HepG2 (cell line): ENCODE results near the gene TMEM131L. TPM values are rescaled to one million over a fixed set of nuclear protein-coding genes. Genes with fewer than 3 reads are reported as not detected.

Experiments
- ATAC-seq: fragments of 200-7000 bp; cut with Tn5 transposase; 3 replicates; pipeline ENCODE4 v1.9.1; 2020; ENCODE audit warnings: mild to moderate bottlenecking, moderate library complexity
- BruUV-seq: library from RNA; stranded (reverse); fragments of 400-500 nt; replicated peaks from 2 replicates; lab custom pipeline; 2021; lab: Mats Ljungman, UMichigan
- CTCF ChIA-PET: fragments of 300-600 bp; formaldehyde crosslinking; extraction: SDS; loops from one replicate; lab custom pipeline; 2021; ENCODE audit warnings: low total read pairs, inconsistent platforms, low intra/inter-chr PET ratio; lab: Yijun Ruan, JAX
- POLR2A ChIA-PET: fragments of 350-600 bp; sonication (Branson Sonifier 250); formaldehyde crosslinking; loops from one replicate; lab custom pipeline; 2020; ENCODE audit warnings: antibody characterized with exemption, inconsistent platforms; lab: Yijun Ruan, JAX
- DNase-seq: peaks from one replicate; pipeline ENCODE4 v3.0.0-alpha.2; 2015; ENCODE audit warnings: low spot score
- FAIRE-seq: peaks from 3 replicates; lab custom pipeline; 2011; peaks lifted over from hg19 to GRCh38; lab: Jason Lieb, UNC
- H2AFZ ChIP-seq: one replicate; pipeline ENCODE4 v1.6.1; 2011; ENCODE audit warnings: low read length, inconsistent platforms
- H3K27ac ChIP-seq: fragments of 300-600 bp; 3 replicates; pipeline ENCODE4 v1.8.0; 2011; ENCODE audit warnings: mixed run types, mild to moderate bottlenecking, mixed read lengths, low read length, inconsistent platforms; ENCODE audit not compliant: insufficient read depth; ENCODE audit errors: extremely low read length
- H3K27me3 ChIP-seq, 2 experiments: fragments of 200-600 bp in 1 of 2; 2 replicates in 1 of 2; 3 replicates in 1 of 2; pipeline versions ENCODE4 v1.6.0 to v1.8.0; 2011; ENCODE audit warnings: low read length in 2 of 2, mild to moderate bottlenecking in 2 of 2, moderate library complexity in 2 of 2, inconsistent platforms in 1 of 2; ENCODE audit not compliant: insufficient read depth in 2 of 2, control insufficient read depth in 1 of 2
- H3K36me3 ChIP-seq, 2 experiments: fragments of 200-600 bp in 1 of 2; replicated peaks in 1 of 2; 2 replicates in 1 of 2; 3 replicates in 1 of 2; pipeline versions ENCODE4 v1.5.1 to v1.8.0; 2011; ENCODE audit warnings: low read length in 2 of 2, inconsistent platforms in 1 of 2; ENCODE audit not compliant: insufficient read depth in 2 of 2, control insufficient read depth in 1 of 2
- H3K4me1 ChIP-seq: 2 replicates; pipeline ENCODE4 v1.5.1; 2012; ENCODE audit warnings: low read length, inconsistent platforms; ENCODE audit not compliant: insufficient read depth
- H3K4me2 ChIP-seq: 2 replicates; pipeline ENCODE4 v1.6.0; 2011; ENCODE audit warnings: low read depth, low read length, inconsistent platforms
- H3K4me3 ChIP-seq, 3 experiments: fragments of 200-600 bp in 1 of 3; sonication (generic), shearing (Covaris generic) in 1 of 3; replicated peaks in 1 of 3; 2 replicates each; pipeline ENCODE4 v1.5.1; 2011 to 2016; ENCODE audit warnings: low read length in 3 of 3, inconsistent platforms in 2 of 3, low read depth in 2 of 3, mild to moderate bottlenecking in 2 of 3, control low read depth in 1 of 3, mixed read lengths in 1 of 3; ENCODE audit not compliant: insufficient read depth in 1 of 3
- H3K79me2 ChIP-seq: one replicate; pipeline ENCODE4 v1.6.1; 2011; ENCODE audit warnings: low read length, inconsistent platforms; ENCODE audit not compliant: insufficient read depth
- H3K9ac ChIP-seq: 2 replicates; pipeline ENCODE4 v1.6.0; 2011; ENCODE audit warnings: mild to moderate bottlenecking, low read depth, low read length, inconsistent platforms; ENCODE audit not compliant: insufficient read depth
- H3K9me3 ChIP-seq: 2 replicates; pipeline ENCODE4 v1.5.1; 2012; ENCODE audit warnings: mild to moderate bottlenecking, low read length
- H4K20me1 ChIP-seq: 2 replicates; pipeline ENCODE4 v1.6.0; 2011; ENCODE audit warnings: inconsistent platforms, mild to moderate bottlenecking, low read length, moderate library complexity; ENCODE audit not compliant: insufficient read depth
- ARNT ChIP-seq: fragments of 450-650 bp; IDR thresholded peaks from 2 replicates; pipeline ENCODE4 v1.6.1; 2017
- MXD4 ChIP-seq: IDR thresholded peaks from 2 replicates; pipeline ENCODE4 v1.6.1; 2016; ENCODE audit warnings: mild to moderate bottlenecking, missing biosample characterization, missing genetic modification reagents
- ONECUT2 ChIP-seq: sonication (generic); formaldehyde crosslinking; IDR thresholded peaks from 2 replicates; pipeline ENCODE4 v1.4.0; 2020; ENCODE audit warnings: missing genetic modification reagents
- PAXIP1 ChIP-seq: sonication (generic); formaldehyde crosslinking; conservative IDR thresholded peaks from 2 replicates; pipeline ENCODE4 v1.4.0; 2020; ENCODE audit warnings: mild to moderate bottlenecking, missing genetic modification reagents, moderate library complexity
- PHF8 ChIP-seq: sonication (generic); formaldehyde crosslinking; IDR thresholded peaks from 2 replicates; pipeline ENCODE4 v1.5.0; 2020; ENCODE audit warnings: missing genetic modification reagents
- SP4 ChIP-seq: sonication (generic); formaldehyde crosslinking; IDR thresholded peaks from 2 replicates; pipeline ENCODE4 v1.8.1; 2023; ENCODE audit warnings: mild to moderate bottlenecking, missing genetic modification reagents
- ZBTB26 ChIP-seq: IDR thresholded peaks from 2 replicates; pipeline ENCODE4 v1.6.1; 2016; ENCODE audit warnings: missing compliant biosample characterization, missing genetic modification reagents, borderline replicate concordance
- ZBTB46 ChIP-seq: sonication (generic); formaldehyde crosslinking; IDR thresholded peaks from 2 replicates; pipeline ENCODE4 v1.4.0; 2020; ENCODE audit warnings: mild to moderate bottlenecking, missing genetic modification reagents, borderline replicate concordance
- ZNF776 ChIP-seq: sonication (generic); formaldehyde crosslinking; IDR thresholded peaks from 2 replicates; pipeline ENCODE4 v1.4.0; 2020; ENCODE audit warnings: mild to moderate bottlenecking, missing genetic modification reagents
- ZSCAN9 ChIP-seq: IDR thresholded peaks from 2 replicates; pipeline ENCODE4 v1.6.1; 2016; ENCODE audit warnings: borderline replicate concordance
- WGBS: methylation state at CpG from one replicate; pipeline ENCODE4 v1.1.6; 2017; ENCODE audit warnings: low lambda C conversion rate; 5-methylcytosine and 5-hydroxymethylcytosine counted together
- in situ Hi-C: cut with HindIII; loops from 2 replicates; pipeline ENCODE4 v1.10.0; 2017; ENCODE audit warnings: low pct_unique_long_range_greater_than_20kb; ENCODE audit not compliant: extremely low pct_ligation_motif_present
- intact Hi-C: fragments of 100-400 bp; cut with micrococcal nuclease; formaldehyde crosslinking; loops from one replicate; pipeline ENCODE4 v1.10.0; 2022; ENCODE audit not compliant: unreplicated experiment
- polyA plus RNA-seq, 8 experiments: library from polyadenylated mRNA; depleted of rRNA in 3 of 8; stranded (reverse) in 7 of 8; unstranded in 1 of 8; fragments of >200 nt; fragmentation: Illumina TruSeq in 4 of 8; extraction: Trizol in 4 of 8; gene quantifications; 2 replicates each; pipeline versions ENCODE4 v1.2.1 to v1.2.3, GENCODE V29; 2011 to 2016; ENCODE audit warnings: low read depth in 4 of 8, missing spikeins in 1 of 8, mixed read lengths in 1 of 8; ENCODE audit not compliant: insufficient read depth in 1 of 8
- total RNA-seq, 5 experiments: library from RNA; depleted of rRNA; stranded (reverse); fragments of >200 nt; fragmentation: Illumina TruSeq; extraction: Trizol; gene quantifications; 2 replicates each; pipeline ENCODE4 v1.2.3, GENCODE V29; 2016; ENCODE audit warnings: low read depth in 1 of 5
- TF ChIP-seq, protein P1 (sequence below): sonication (generic); formaldehyde crosslinking; IDR thresholded peaks from 2 replicates; pipeline ENCODE4 v1.8.1; 2023; ENCODE audit warnings: mild to moderate bottlenecking, missing genetic modification reagents
- TF ChIP-seq, protein P2 (sequence below): IDR thresholded peaks from 2 replicates; pipeline ENCODE4 v1.6.1; 2012; ENCODE audit warnings: inconsistent platforms
- TF ChIP-seq, protein P3 (sequence below): IDR thresholded peaks from 2 replicates; pipeline ENCODE4 v1.6.1; 2016

Gene TMEM131L
- total and polyA plus RNA-seq, 2 of the 13 experiments (the other 11 are each of a cell fraction or from before 2014, with no cell fraction given) = 2.2 to 4.5 TPM

DNA sequence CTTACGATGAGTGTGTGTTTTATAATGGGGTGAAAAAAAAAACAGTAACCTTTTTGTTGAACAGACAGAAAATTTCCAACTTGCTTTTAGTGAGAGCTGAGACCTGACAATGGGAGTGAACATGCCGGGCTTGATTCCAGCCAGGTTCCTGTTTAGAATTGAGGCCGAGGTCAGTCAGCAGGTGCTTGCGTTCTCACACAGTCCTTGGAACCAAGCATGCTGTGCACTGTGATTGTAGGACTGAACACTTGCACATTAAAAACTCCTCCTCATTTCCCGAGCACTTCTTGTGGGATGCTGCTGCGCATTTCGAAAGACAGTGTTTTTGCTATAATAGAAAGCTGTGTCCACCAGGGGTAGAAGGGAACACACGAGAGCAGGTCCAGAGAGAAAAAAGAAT lies 51.8 kb downstream of the TMEM131L start (continued):
- TF ChIP-seq ZNF776 (CRISPR knock-in tag) (no peak), ZBTB26 (no peak), SP4 (CRISPR knock-in tag) (no peak)
- TF ChIP-seq, protein P1, sequence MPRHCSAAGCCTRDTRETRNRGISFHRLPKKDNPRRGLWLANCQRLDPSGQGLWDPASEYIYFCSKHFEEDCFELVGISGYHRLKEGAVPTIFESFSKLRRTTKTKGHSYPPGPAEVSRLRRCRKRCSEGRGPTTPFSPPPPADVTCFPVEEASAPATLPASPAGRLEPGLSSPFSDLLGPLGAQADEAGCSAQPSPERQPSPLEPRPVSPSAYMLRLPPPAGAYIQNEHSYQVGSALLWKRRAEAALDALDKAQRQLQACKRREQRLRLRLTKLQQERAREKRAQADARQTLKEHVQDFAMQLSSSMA (CRISPR knock-in tag) = no peak
- TF ChIP-seq, protein P2, sequence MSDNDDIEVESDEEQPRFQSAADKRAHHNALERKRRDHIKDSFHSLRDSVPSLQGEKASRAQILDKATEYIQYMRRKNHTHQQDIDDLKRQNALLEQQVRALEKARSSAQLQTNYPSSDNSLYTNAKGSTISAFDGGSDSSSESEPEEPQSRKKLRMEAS = no peak

- H3K9ac ChIP-seq = peak overlapping the region; percentile 35; the same call in 1 of the 2 replicates
- CTCF ChIA-PET = no interaction called here
- TF ChIP-seq MXD4 (CRISPR knock-in tag) (no peak), ARNT (no peak), ZBTB46 (CRISPR knock-in tag) (no peak), PAXIP1 (CRISPR knock-in tag) (0 out of 2 replicates have a peak, but pooled peaks have one; percentile 8), ONECUT2 (peak; percentile 60; the same call in 1 of the 2 replicates), ZSCAN9 (CRISPR knock-in tag) (no peak), PHF8 (CRISPR knock-in tag) (no peak)
- TF ChIP-seq, protein P3, sequence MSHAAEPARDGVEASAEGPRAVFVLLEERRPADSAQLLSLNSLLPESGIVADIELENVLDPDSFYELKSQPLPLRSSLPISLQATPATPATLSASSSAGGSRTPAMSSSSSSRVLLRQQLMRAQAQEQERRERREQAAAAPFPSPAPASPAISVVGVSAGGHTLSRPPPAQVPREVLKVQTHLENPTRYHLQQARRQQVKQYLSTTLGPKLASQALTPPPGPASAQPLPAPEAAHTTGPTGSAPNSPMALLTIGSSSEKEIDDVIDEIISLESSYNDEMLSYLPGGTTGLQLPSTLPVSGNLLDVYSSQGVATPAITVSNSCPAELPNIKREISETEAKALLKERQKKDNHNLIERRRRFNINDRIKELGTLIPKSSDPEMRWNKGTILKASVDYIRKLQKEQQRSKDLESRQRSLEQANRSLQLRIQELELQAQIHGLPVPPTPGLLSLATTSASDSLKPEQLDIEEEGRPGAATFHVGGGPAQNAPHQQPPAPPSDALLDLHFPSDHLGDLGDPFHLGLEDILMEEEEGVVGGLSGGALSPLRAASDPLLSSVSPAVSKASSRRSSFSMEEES = 0 out of 2 replicates have a peak, but pooled peaks have one; percentile 21
These were observed 52.7 kb downstream of the TMEM131L start for GRCh38 chr4:153518637-153519389.

More at GRCh38 chr4:153518637-153519389, 52.7 kb downstream of the TMEM131L start:
- in situ Hi-C loops (no loop called here), intact Hi-C loops (loop anchor here (5.0 kb wide), 2 partner anchors 48 to 52 kb away; partner anchors contain the start of gene TMEM131L)
- H3K4me1 ChIP-seq = peaks cover 30% of the 10 kb centered on the region
- H3K27ac ChIP-seq = peak overlapping the region; percentile 48
- 20% methylated on average over 10 of the region's 10 CpGs for WGBS
- DNase-seq (peak; percentile 30), ATAC-seq (peak; percentile 86), FAIRE-seq (peak; percentile 63)
- peak overlapping the region; percentile 74 for H3K4me2 ChIP-seq
- no peaks in the 10 kb centered on the region for H3K27me3 ChIP-seq
- H3K4me3 ChIP-seq = peak overlapping the region; percentile 29 to 40 (median 36); a peak in 5 of 6 replicates
- BruUV-seq = TSS peak; percentile 52
- POLR2A ChIA-PET = interaction anchor here (0.7 to 1.8 kb wide), 3 partner anchors 12 to 46 kb away, joined by 3 to 8 read pairs (median 3); no protein-coding TSS in a partner anchor
- H2AFZ ChIP-seq = peak overlapping the region; percentile 84
- no peaks in the 10 kb centered on the region for H3K9me3 ChIP-seq
- H4K20me1 ChIP-seq = no peaks in the 10 kb centered on the region
- no peaks in the 10 kb centered on the region; a peak in 1 of 5 replicates for H3K36me3 ChIP-seq
- no peaks in the 10 kb centered on the region for H3K79me2 ChIP-seq
